Ovary (tissue), 9 donors: ENCODE measurements around the gene PPP1R37. TPM values are rescaled to one million over a fixed set of nuclear protein-coding genes. Genes with fewer than 3 reads are reported as not detected.

Source experiments
- DNase-seq, 5 donors: peaks; one replicate each; pipeline ENCODE4 v3.0.0-alpha.2; 2019 to 2020
- H3K27ac ChIP-seq, 2 donors: fragments of 200-600 bp; one replicate each; pipeline versions ENCODE4 v1.5.1 to v1.8.0; 2019 to 2022
- H3K27me3 ChIP-seq: fragments of 200-600 bp; one replicate; pipeline ENCODE4 v1.8.0; 2022
- H3K36me3 ChIP-seq: fragments of 200-600 bp; sonication (generic); one replicate; pipeline ENCODE4 v1.5.1; 2019
- H3K4me1 ChIP-seq: one replicate; pipeline ENCODE4 v1.8.1; 2013; ENCODE audit warnings: mild to moderate bottlenecking, moderate library complexity; ENCODE audit not compliant: insufficient read depth
- H3K4me3 ChIP-seq: fragments of 200-600 bp; sonication (generic); one replicate; pipeline ENCODE4 v1.5.1; 2017
- H3K9me3 ChIP-seq, 2 donors: fragments of 200-600 bp in 1 of 2; sonication (generic) in 1 of 2; one replicate each; pipeline versions ENCODE4 v1.5.1 to v1.8.1; 2013 to 2019; ENCODE audit warnings: mild to moderate bottlenecking in 1 of 2, moderate library complexity in 1 of 2
- CTCF ChIP-seq, 3 donors: fragments of 450-650 bp in 2 of 3; fragments of 200-600 bp in 1 of 3; IDR thresholded peaks; one replicate each; pipeline versions ENCODE4 v1.5.1 to v1.8.0; 2016 to 2022; ENCODE audit warnings: antibody characterized with exemption in 3 of 3, mild to moderate bottlenecking in 1 of 3
- EP300 ChIP-seq: sonication (generic); formaldehyde crosslinking; IDR thresholded peaks from one replicate; pipeline ENCODE4 v1.6.1; 2017; ENCODE audit warnings: antibody characterized with exemption
- POLR2A ChIP-seq: fragments of 450-650 bp; IDR thresholded peaks from one replicate; pipeline ENCODE4 v1.6.1; 2017; ENCODE audit warnings: antibody characterized with exemption, mild to moderate bottlenecking, moderate library complexity
- WGBS, 3 donors: extraction: QIAGEN DNeasy Blood & Tissue Kit in 1 of 3; methylation state at CpG; one replicate each; pipeline versions ENCODE4 v1.1.5 to v1.1.7; 2013 to 2017; 5-methylcytosine and 5-hydroxymethylcytosine counted together
- intact Hi-C, 4 donors: fragments of 100-400 bp; cut with DNase I; formaldehyde crosslinking; loops; one replicate each; pipeline versions ENCODE4 v1.11.0 to v1.15.1; 2022 to 2023
- polyA plus RNA-seq, 2 donors: library from polyadenylated mRNA; stranded (reverse); fragments of 200-250 nt in 1 of 2; fragments of 350-450 nt in 1 of 2; fragmentation: Illumina TruSeq in 1 of 2; extraction: RNeasy Lipid Tissue Mini Kit (QIAGEN cat#74804) in 1 of 2; gene quantifications; one replicate each; pipeline ENCODE4 v1.2.3, GENCODE V29; 2013 to 2014
- total RNA-seq, 7 donors: library from RNA; depleted of rRNA in 2 of 7; stranded (reverse); fragments of >200 nt in 2 of 7; fragmentation: NEBNext Ultra II Directional in 3 of 7; extraction: Animal tissue kit (Norgen Biotek cat#: 25700) in 3 of 7; gene quantifications; one replicate each; pipeline versions ENCODE4 v1.1.0 to v1.2.4, GENCODE V29; 2016 to 2023
- donor health status: DM: no; HTN: no; CAD: no; lungs with moderate emphysema.
- donor health status: DM: no; HTN: no; CAD: no.
- donor health status: Bipolar disorder and iron deficiency.
- donor health status: DM: yes; HTN: yes; CAD: no.
- donor health status: DM: no; HTN: no; CAD: no.
- donor health status: DM: yes; HTN: yes; CAD: no.

PPP1R37 gene
- total and polyA plus RNA-seq, 9 donors: 5.5 to 28.4 (median 20.2) TPM

DNA sequence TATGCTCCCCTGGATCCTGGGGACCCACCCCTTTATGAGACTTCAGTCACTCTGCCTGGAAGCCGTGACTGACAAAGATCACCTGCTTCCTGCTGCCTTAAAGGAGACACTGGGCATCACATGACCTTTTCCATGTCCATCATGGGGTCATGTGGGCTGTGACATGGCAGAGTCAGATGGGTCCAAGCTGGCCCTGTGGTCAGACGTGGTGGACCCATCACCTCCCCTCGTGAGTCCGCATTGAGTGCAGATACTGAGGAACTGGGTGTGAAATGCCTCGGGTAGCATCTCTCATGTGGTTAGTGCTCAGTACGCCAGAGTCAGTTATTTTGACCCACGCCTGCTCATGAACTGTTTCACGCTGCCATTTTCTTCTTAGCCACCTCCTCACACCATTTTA is 40.7 kb downstream of the PPP1R37 start:
- DNase-seq: no peak
- intact Hi-C loops: no loop called here
- TF ChIP-seq EP300 (no peak), POLR2A (no peak), CTCF (IDR thresholded peaks at IDR 0.05) (no peak)
- H3K27ac ChIP-seq: no peak overlapping the region
- no peaks in the 10 kb centered on the region for H3K9me3 ChIP-seq
- H3K27me3 ChIP-seq: no peaks in the 10 kb centered on the region
- H3K4me1 ChIP-seq: no peaks in the 10 kb centered on the region
- H3K4me3 ChIP-seq: no peak overlapping the region
- no peaks in the 10 kb centered on the region for H3K36me3 ChIP-seq
- 90 to 94% (median 92%) methylated on average over 8 of the region's 8 CpGs for WGBS, 3 donors

GRCh38 chr19:45135176-45135885 is 42.4 kb downstream of the PPP1R37 start:
- intact Hi-C loops: no loop called here
- no peaks in the 10 kb centered on the region for H3K27me3 ChIP-seq
- 93 to 94% (median 94%) methylated on average over 21 of the region's 21 CpGs for WGBS, 3 donors
- H3K4me1 ChIP-seq: no peaks in the 10 kb centered on the region
- H3K36me3 ChIP-seq: no peaks in the 10 kb centered on the region
- no peak for DNase-seq
- no peak overlapping the region for H3K27ac ChIP-seq
- no peak overlapping the region for H3K4me3 ChIP-seq
- H3K9me3 ChIP-seq: no peaks in the 10 kb centered on the region
- TF ChIP-seq EP300: no peak
- no peak for TF ChIP-seq CTCF (IDR thresholded peaks at IDR 0.05)
- TF ChIP-seq POLR2A: no peak

DNA sequence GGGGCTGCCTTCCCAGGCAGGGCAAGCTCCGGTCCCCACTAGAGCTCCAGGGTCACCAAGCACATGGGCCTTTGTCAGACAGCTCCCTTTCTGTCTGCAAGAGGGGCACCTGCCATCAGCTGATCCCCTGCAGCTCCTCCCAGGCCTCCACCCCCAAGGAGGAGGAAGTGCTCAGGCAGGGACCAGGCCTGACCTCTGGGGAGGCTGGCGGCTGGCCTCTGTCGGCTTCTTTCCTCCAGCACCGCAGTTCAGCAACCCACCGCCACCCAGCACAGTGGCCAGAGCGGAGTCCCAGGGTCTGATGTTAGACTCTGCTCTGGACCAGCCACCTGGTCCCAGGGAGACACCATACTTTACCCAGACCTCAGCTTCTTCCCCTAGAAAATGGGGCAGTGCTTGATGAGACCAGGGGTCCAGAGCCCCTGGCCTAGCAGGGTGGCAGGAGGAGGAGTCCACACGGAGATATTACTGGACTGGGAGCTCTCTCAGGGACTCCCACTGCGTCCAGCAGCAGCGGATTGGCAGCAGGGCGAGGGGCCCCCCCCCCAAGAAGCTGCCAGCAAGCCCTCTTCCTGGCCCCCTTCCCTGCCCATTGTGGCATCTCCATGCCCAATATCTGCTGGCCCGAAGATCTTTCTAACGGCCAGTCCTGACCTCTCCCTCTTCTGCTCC is 43.7 kb downstream of the PPP1R37 start:
- TF ChIP-seq POLR2A: no peak
- no peak for TF ChIP-seq CTCF (IDR thresholded peaks at IDR 0.05)
- TF ChIP-seq EP300: no peak
- no peak overlapping the region for H3K27ac ChIP-seq
- 83 to 87% (median 86%) methylated on average over 12 of the region's 12 CpGs for WGBS, 3 donors

GRCh38 chr19:45137179-45137761 is 44.3 kb downstream of the PPP1R37 start:
- no peaks in the 10 kb centered on the region for H3K9me3 ChIP-seq
- TF ChIP-seq EP300: no peak
- TF ChIP-seq POLR2A: no peak
- TF ChIP-seq CTCF (IDR thresholded peaks at IDR 0.05): no peak
- H3K27me3 ChIP-seq: no peaks in the 10 kb centered on the region
- no peak overlapping the region for H3K4me3 ChIP-seq
- no peak for DNase-seq
- no peak overlapping the region for H3K27ac ChIP-seq
- H3K36me3 ChIP-seq: no peaks in the 10 kb centered on the region
- intact Hi-C loops: no loop called here
- WGBS, 3 donors: 81 to 88% (median 84%) methylated on average over 17 of the region's 17 CpGs
- no peaks in the 10 kb centered on the region for H3K4me1 ChIP-seq

More for the DNA sequence above, 43.7 kb downstream of the PPP1R37 start:
- Histone ChIP-seq H3K9me3 (no peaks in the 10 kb centered on the region), H3K4me3 (no peak overlapping the region), H3K36me3 (no peaks in the 10 kb centered on the region), H3K4me1 (no peaks in the 10 kb centered on the region), H3K27me3 (no peaks in the 10 kb centered on the region)
- DNase-seq: no peak
- intact Hi-C loops: no loop called here
